ENCODE measurements around the gene SSBP3. TPM values are rescaled to one million over a fixed set of nuclear protein-coding genes. Genes with fewer than 3 reads are reported as not detected.

The SSBP3 gene
- total and polyA plus RNA-seq, 2 of the 13 experiments (the other 11 are each of a cell fraction or from before 2014, with no cell fraction given), result 8.5 to 17.6 TPM

- intact Hi-C loops (cut with micrococcal nuclease; ENCODE audit: unreplicated experiment) (no loop called here), in situ Hi-C loops (cut with HindIII; ENCODE audit: extremely low pct_ligation_motif_present, low pct_unique_long_range_greater_than_20kb) (no loop called here)
- CTCF ChIA-PET (ENCODE audit: low intra/inter-chr PET ratio, low total read pairs), result no interaction called here
- no peak overlapping the region for H2AFZ ChIP-seq (ENCODE audit: low read length)
- no peaks in the 10 kb centered on the region for H4K20me1 ChIP-seq (ENCODE audit: insufficient read depth, low read length)
- H3K27ac ChIP-seq (ENCODE audit: extremely low read length, insufficient read depth, low read length), result no peak overlapping the region
- H3K9ac ChIP-seq (ENCODE audit: insufficient read depth, low read depth, low read length), result no peak overlapping the region
- H3K4me1 ChIP-seq (ENCODE audit: insufficient read depth, low read length), result peaks cover 17% of the 10 kb centered on the region
- no TSS peak for BruUV-seq (replicated peaks)
- DNase-seq (ENCODE audit: low spot score), result no peak
- H3K4me2 ChIP-seq (ENCODE audit: low read depth, low read length), result no peak overlapping the region
- POLR2A ChIA-PET, result no interaction called here
- no peak overlapping the region for H3K4me3 ChIP-seq (replicated peaks in 1 of 3; ENCODE audit: insufficient read depth in 1 of 3, low read depth in 2 of 3, low read length in 3 of 3)
- peaks cover 0 to 3% of the 10 kb centered on the region in 2 experiments; a peak in 3 of 5 replicates for H3K36me3 ChIP-seq (replicated peaks in 1 of 2; ENCODE audit: control insufficient read depth in 1 of 2, insufficient read depth in 2 of 2, low read length in 2 of 2)
- WGBS (ENCODE audit: low lambda C conversion rate), result 96% methylated on average over 7 of the region's 8 CpGs
- FAIRE-seq, result no peak
- TF ChIP-seq ZNF737 (CRISPR knock-in tag; IDR thresholded peaks at IDR 0.05; ENCODE audit: borderline replicate concordance), result no peak
- no peak for TF ChIP-seq ZBTB21 (CRISPR knock-in tag; IDR thresholded peaks at IDR 0.05)
- no peak for TF ChIP-seq DR1 (CRISPR knock-in tag; IDR thresholded peaks at IDR 0.05)
- TF ChIP-seq MTA3 (CRISPR knock-in tag; IDR thresholded peaks at IDR 0.05), result no peak
- no peak for TF ChIP-seq ZFP62 (CRISPR knock-in tag; IDR thresholded peaks at IDR 0.05)
- no peak for TF ChIP-seq U2AF1 (optimal IDR thresholded peaks at IDR 0.05; ENCODE audit: low read depth, low read length)
- TF ChIP-seq ZKSCAN5 (CRISPR knock-in tag; IDR thresholded peaks at IDR 0.05), result no peak
- no peak for TF ChIP-seq SP140L (CRISPR knock-in tag; IDR thresholded peaks at IDR 0.05; ENCODE audit: borderline replicate concordance)
- H3K9me3 ChIP-seq (ENCODE audit: low read length), result no peaks in the 10 kb centered on the region
- no peaks in the 10 kb centered on the region for H3K79me2 ChIP-seq (ENCODE audit: insufficient read depth, low read length)
- no peaks in the 10 kb centered on the region for H3K27me3 ChIP-seq (ENCODE audit: control insufficient read depth in 1 of 2, insufficient read depth in 2 of 2, low read length in 2 of 2)
- no peak for ATAC-seq
Observed at GRCh38 chr1:54265126-54265525, 141.1 kb downstream of the SSBP3 start.

DNA sequence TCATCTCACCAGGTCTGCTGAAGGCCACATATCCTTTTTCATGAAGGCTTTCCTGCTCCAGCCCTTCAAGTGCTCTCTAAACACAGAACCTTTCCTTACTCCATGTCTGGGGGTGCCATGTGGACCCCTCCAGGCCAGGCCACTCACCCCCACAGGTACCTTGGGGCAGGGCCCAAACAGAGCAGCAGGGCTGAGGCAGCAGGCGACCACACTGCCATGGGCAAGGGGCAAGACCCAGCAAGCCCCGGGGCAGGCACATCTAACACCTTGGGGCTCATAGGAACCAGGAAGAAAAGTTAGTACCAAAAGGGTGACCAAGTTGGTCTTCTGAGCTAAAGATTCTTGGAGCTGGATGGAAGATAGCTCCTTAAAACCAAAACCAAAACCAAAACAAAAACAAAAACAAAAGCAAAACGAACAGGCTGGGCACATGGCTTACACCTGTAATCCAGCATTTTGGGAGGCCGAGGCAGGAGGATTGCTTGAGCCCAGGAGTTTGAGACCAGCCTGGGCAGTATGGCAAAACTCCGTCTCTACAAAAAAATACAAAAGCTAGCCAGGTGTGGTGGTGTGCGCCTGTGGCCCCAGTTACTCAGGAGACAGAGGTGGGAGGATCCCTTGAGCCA is 142.5 kb downstream of the SSBP3 start:
- no peak for ATAC-seq
- 88% methylated on average over 6 of the region's 6 CpGs for WGBS (ENCODE audit: low lambda C conversion rate)
- Histone ChIP-seq H3K27ac (ENCODE audit: extremely low read length, insufficient read depth, low read length) (no peak overlapping the region), H3K79me2 (ENCODE audit: insufficient read depth, low read length) (no peaks in the 10 kb centered on the region), H3K4me1 (ENCODE audit: insufficient read depth, low read length) (peaks cover 17% of the 10 kb centered on the region), H3K27me3 (ENCODE audit: control insufficient read depth in 1 of 2, insufficient read depth in 2 of 2, low read length in 2 of 2) (no peaks in the 10 kb centered on the region; a peak in 1 of 5 replicates), H4K20me1 (ENCODE audit: insufficient read depth, low read length) (no peaks in the 10 kb centered on the region), H3K4me2 (ENCODE audit: low read depth, low read length) (no peak overlapping the region), H3K9me3 (ENCODE audit: low read length) (no peaks in the 10 kb centered on the region), H3K36me3 (replicated peaks in 1 of 2; ENCODE audit: control insufficient read depth in 1 of 2, insufficient read depth in 2 of 2, low read length in 2 of 2) (peaks cover 0 to 3% of the 10 kb centered on the region in 2 experiments; a peak in 3 of 5 replicates), H2AFZ (ENCODE audit: low read length) (no peak overlapping the region), H3K9ac (ENCODE audit: insufficient read depth, low read depth, low read length) (no peak overlapping the region), H3K4me3 (replicated peaks in 1 of 3; ENCODE audit: insufficient read depth in 1 of 3, low read depth in 2 of 3, low read length in 3 of 3) (no peak overlapping the region)
- in situ Hi-C loops (cut with HindIII; ENCODE audit: extremely low pct_ligation_motif_present, low pct_unique_long_range_greater_than_20kb) (no loop called here), intact Hi-C loops (cut with micrococcal nuclease; ENCODE audit: unreplicated experiment) (no loop called here)
- no peak for FAIRE-seq
- no peak for DNase-seq (ENCODE audit: low spot score)
- no TSS peak for BruUV-seq (replicated peaks)
- TF ChIP-seq ZNF224 (CRISPR knock-in tag; IDR thresholded peaks at IDR 0.05), result no peak
- TF ChIP-seq, protein P1, sequence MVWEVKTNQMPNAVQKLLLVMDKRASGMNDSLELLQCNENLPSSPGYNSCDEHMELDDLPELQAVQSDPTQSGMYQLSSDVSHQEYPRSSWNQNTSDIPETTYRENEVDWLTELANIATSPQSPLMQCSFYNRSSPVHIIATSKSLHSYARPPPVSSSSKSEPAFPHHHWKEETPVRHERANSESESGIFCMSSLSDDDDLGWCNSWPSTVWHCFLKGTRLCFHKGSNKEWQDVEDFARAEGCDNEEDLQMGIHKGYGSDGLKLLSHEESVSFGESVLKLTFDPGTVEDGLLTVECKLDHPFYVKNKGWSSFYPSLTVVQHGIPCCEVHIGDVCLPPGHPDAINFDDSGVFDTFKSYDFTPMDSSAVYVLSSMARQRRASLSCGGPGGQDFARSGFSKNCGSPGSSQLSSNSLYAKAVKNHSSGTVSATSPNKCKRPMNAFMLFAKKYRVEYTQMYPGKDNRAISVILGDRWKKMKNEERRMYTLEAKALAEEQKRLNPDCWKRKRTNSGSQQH (CRISPR knock-in tag; IDR thresholded peaks at IDR 0.05; ENCODE audit: low read depth), result no peak
- TF ChIP-seq HNRNPUL1 (IDR thresholded peaks at IDR 0.05; ENCODE audit: low read depth, low read length), result no peak
- TF ChIP-seq NR1H2 (CRISPR knock-in tag; IDR thresholded peaks at IDR 0.05; ENCODE audit: borderline replicate concordance, low read depth), result no peak
- no peak for TF ChIP-seq TRIM24 (CRISPR knock-in tag; IDR thresholded peaks at IDR 0.05)
- TF ChIP-seq TARDBP (CRISPR knock-in tag; IDR thresholded peaks at IDR 0.05), result no peak
- ChIA-PET POLR2A (no interaction called here), CTCF (ENCODE audit: low intra/inter-chr PET ratio, low total read pairs) (no interaction called here)
